Heart left ventricle (tissue), 16 donors: ENCODE measurements around the gene ZDHHC22. TPM values are rescaled to one million over a fixed set of nuclear protein-coding genes. Genes with fewer than 3 reads are reported as not detected.

ENCODE experiments used
- ATAC-seq, 4 donors: fragments of 200-7000 bp; cut with Tn5 transposase; one replicate each; pipeline ENCODE4 v1.9.1; 2020 to 2022; ENCODE audit warnings: moderate library complexity in 4 of 4, mild to moderate bottlenecking in 3 of 4, moderate number of reproducible peaks in 1 of 4
- DNase-seq, 5 donors: peaks; one replicate each; pipeline ENCODE4 v3.0.0-alpha.2; 2020
- H3K27ac ChIP-seq, 12 donors: fragments of 200-600 bp; sonication (generic) in 4 of 12; one replicate each; pipeline versions ENCODE4 v1.5.0 to v1.8.0; 2016 to 2022; ENCODE audit warnings: mild to moderate bottlenecking in 2 of 12
- H3K27me3 ChIP-seq, 9 donors: fragments of 200-600 bp; sonication (generic) in 2 of 9; one replicate each; pipeline versions ENCODE4 v1.5.1 to v1.8.0; 2016 to 2022; ENCODE audit warnings: mild to moderate bottlenecking in 3 of 9
- H3K36me3 ChIP-seq, 9 donors: fragments of 200-600 bp; sonication (generic) in 2 of 9; one replicate each; pipeline versions ENCODE4 v1.5.0 to v1.8.0; 2018 to 2022; ENCODE audit warnings: mild to moderate bottlenecking in 2 of 9
- H3K4me1 ChIP-seq, 12 donors: fragments of 200-600 bp; sonication (generic) in 4 of 12; one replicate each; pipeline versions ENCODE4 v1.5.0 to v1.8.0; 2016 to 2022; ENCODE audit warnings: mild to moderate bottlenecking in 3 of 12
- H3K4me3 ChIP-seq, 12 donors: fragments of 200-600 bp; sonication (generic) in 4 of 12; one replicate each; pipeline versions ENCODE4 v1.5.0 to v1.8.0; 2017 to 2022; ENCODE audit warnings: mild to moderate bottlenecking in 9 of 12, moderate library complexity in 4 of 12
- H3K9me3 ChIP-seq, 12 donors: fragments of 200-600 bp; sonication (generic) in 4 of 12; one replicate each; pipeline versions ENCODE4 v1.5.0 to v1.8.0; 2016 to 2022; ENCODE audit warnings: mild to moderate bottlenecking in 1 of 12
- CTCF ChIP-seq, 12 donors: fragments of 200-600 bp; sonication (generic) in 4 of 12; IDR thresholded peaks; one replicate each; pipeline versions ENCODE4 v1.5.0 to v1.8.0; 2018 to 2022; ENCODE audit warnings: antibody characterized with exemption in 12 of 12, mild to moderate bottlenecking in 5 of 12
- POLR2A ChIP-seq, 2 donors: fragments of 450-650 bp; IDR thresholded peaks; one replicate each; pipeline ENCODE4 v1.6.1; 2017; ENCODE audit warnings: antibody characterized with exemption in 2 of 2, mild to moderate bottlenecking in 2 of 2, moderate library complexity in 2 of 2
- WGBS, 4 donors: extraction: QIAGEN DNeasy Blood & Tissue Kit in 2 of 4; methylation state at CpG; one replicate each; pipeline versions ENCODE4 v1.1.5 to v1.1.7; 2013 to 2018; 5-methylcytosine and 5-hydroxymethylcytosine counted together
- intact Hi-C, 10 donors: fragments of 100-400 bp; cut with DNase I; formaldehyde crosslinking; loops; one replicate each; pipeline versions ENCODE4 v1.11.1 to v1.14.2; 2022
- polyA plus RNA-seq, 2 donors: library from polyadenylated mRNA; stranded (reverse); fragments of 200-250 nt; gene quantifications; one replicate each; pipeline ENCODE4 v1.2.3, GENCODE V29; 2013
- total RNA-seq, 9 donors: library from RNA; depleted of rRNA in 2 of 9; stranded (reverse); fragments of >200 nt in 2 of 9; fragmentation: NEBNext Ultra II Directional in 3 of 9; extraction: Animal tissue kit (Norgen Biotek cat#: 25700) in 3 of 9; gene quantifications; one replicate each; pipeline versions ENCODE4 v1.1.0 to v1.2.4, GENCODE V29; 2016 to 2023
- donor health status: ischemic (EF 13 %, LVEDD 7.1; RV severe dilation, severe dysfunction).
- donor health status: healthy with polysubstance abuse.
- donor health status: DM: no; HTN: yes; CAD: no.
- donor health status: DM: no; HTN: no; CAD: no.
- donor health status: ischemic (EF 25% LVEDD 6.9; RV normal size, moderate dysfunction).
- donor health status: ischemic (EF 25% LVEDD 5.7; RV mildly dilated, moderate dysfunction).
- donor health status: healthy.
- donor health status: DM: yes; HTN: yes; CAD: no.
- donor health status: ischemic (EF 35%, LVEDD 5.7; RV mildly dilated, moderate dysfunction).
- donor health status: nonischemic (EF 11% LVEDD 7.7; RV severe dilation, severe dysfunction).
- donor health status: DM: yes; HTN: yes; CAD: no.
- donor health status: PGD.
- donor health status: ischemic (EF 29% LVEDD 5.4; RV normal size, mild dysfunction).
- donor health status: nonischemic (EF 23%, LVEDD 6.1; RV moderate dilation, normal function).

Gene ZDHHC22
- total and polyA plus RNA-seq, 11 donors = 0.12 TPM; not detected in 10

GRCh38 chr14:77110286-77110685 is 31.3 kb downstream of the ZDHHC22 start:
- no peak for ATAC-seq
- peak overlapping the region in 8 of 12 donors; percentile 23 to 78 (median 66) for H3K27ac ChIP-seq

GRCh38 chr14:77109656-77110055 is 31.9 kb downstream of the ZDHHC22 start:
- peaks cover 0 to 80% (median 36%) of the 10 kb centered on the region in 12 donors for H3K4me1 ChIP-seq
- peak overlapping the region in 1 of 12 donors; percentile 67 for H3K27ac ChIP-seq
- H3K27me3 ChIP-seq = no peaks in the 10 kb centered on the region
- DNase-seq (no peak), ATAC-seq (no peak)
- 69 to 85% (median 73%) methylated on average over 6 of the region's 6 CpGs for WGBS, 4 donors
- H3K4me3 ChIP-seq = no peak overlapping the region
- no peaks in the 10 kb centered on the region for H3K9me3 ChIP-seq
- TF ChIP-seq POLR2A (IDR thresholded peaks at IDR 0.05) (no peak), CTCF (IDR thresholded peaks at IDR 0.05) (no peak)
- peaks cover 0 to 93% (median 82%) of the 10 kb centered on the region in 9 donors for H3K36me3 ChIP-seq
- intact Hi-C loops = no loop called here

More at GRCh38 chr14:77110286-77110685, 31.3 kb downstream of the ZDHHC22 start:
- TF ChIP-seq POLR2A (IDR thresholded peaks at IDR 0.05) (no peak), CTCF (IDR thresholded peaks at IDR 0.05) (no peak)
- peaks cover 0 to 75% (median 29%) of the 10 kb centered on the region in 12 donors for H3K4me1 ChIP-seq
- no peak overlapping the region for H3K4me3 ChIP-seq
- intact Hi-C loops = no loop called here
- no peak for DNase-seq
- no peaks in the 10 kb centered on the region for H3K9me3 ChIP-seq
- H3K27me3 ChIP-seq = no peaks in the 10 kb centered on the region
- WGBS, 4 donors = 81 to 87% (median 84%) methylated on average over 1 of the region's 1 CpG
- peaks cover 0 to 99% (median 88%) of the 10 kb centered on the region in 9 donors for H3K36me3 ChIP-seq

- Histone ChIP-seq H3K4me3 (no peak overlapping the region), H3K36me3 (peaks cover 0 to 84% (median 73%) of the 10 kb centered on the region in 9 donors), H3K9me3 (no peaks in the 10 kb centered on the region), H3K4me1 (peaks cover 0 to 80% (median 44%) of the 10 kb centered on the region in 12 donors), H3K27me3 (no peaks in the 10 kb centered on the region), H3K27ac (peak overlapping the region in 1 of 12 donors; percentile 67)
- TF ChIP-seq CTCF (IDR thresholded peaks at IDR 0.05) (no peak), POLR2A (IDR thresholded peaks at IDR 0.05) (no peak)
- ATAC-seq (no peak), DNase-seq (no peak)
- 73 to 88% (median 86%) methylated on average over 2 of the region's 2 CpGs for WGBS, 4 donors
- intact Hi-C loops = no loop called here
Observed at GRCh38 chr14:77108753-77109152, 32.8 kb downstream of the ZDHHC22 start.

GRCh38 chr14:77107228-77107627 is 34.4 kb downstream of the ZDHHC22 start:
- Histone ChIP-seq H3K4me3 (no peak overlapping the region), H3K27ac (peak overlapping the region in 10 of 12 donors; percentile 21 to 99 (median 72)), H3K27me3 (no peaks in the 10 kb centered on the region), H3K36me3 (peaks cover 0 to 68% (median 58%) of the 10 kb centered on the region in 9 donors), H3K4me1 (peaks cover 3 to 90% (median 53%) of the 10 kb centered on the region in 12 donors), H3K9me3 (no peaks in the 10 kb centered on the region)
- TF ChIP-seq POLR2A (IDR thresholded peaks at IDR 0.05) (no peak), CTCF (IDR thresholded peaks at IDR 0.05) (no peak)
- intact Hi-C loops = no loop called here
- ATAC-seq (no peak), DNase-seq (no peak)
- 70 to 76% (median 72%) methylated on average over 2 of the region's 2 CpGs for WGBS, 4 donors
